ENCODE results near the gene KCNK4. TPM values are rescaled to one million over a fixed set of nuclear protein-coding genes. Genes with fewer than 3 reads are reported as not detected.

KCNK4 gene
- total and polyA plus RNA-seq, 2 of the 13 experiments (the other 11 are each of a cell fraction or from before 2014, with no cell fraction given): not detected

GRCh38 chr11:64245401-64245796, 45.7 kb upstream of the KCNK4 start:
- in situ Hi-C loops (cut with HindIII; ENCODE audit: extremely low pct_ligation_motif_present, low pct_unique_long_range_greater_than_20kb) (no loop called here), intact Hi-C loops (cut with micrococcal nuclease; ENCODE audit: unreplicated experiment) (loop anchor here (5.0 kb wide), 1 partner anchor 57 kb away; the partner anchor contains the start of gene CATSPERZ)
- Histone ChIP-seq H3K36me3 (replicated peaks in 1 of 2; ENCODE audit: control insufficient read depth in 1 of 2, insufficient read depth in 2 of 2, low read length in 2 of 2) (peaks cover 0 to 11% of the 10 kb centered on the region in 2 experiments; a peak in 2 of 5 replicates), H3K79me2 (ENCODE audit: insufficient read depth, low read length) (peaks cover 26% of the 10 kb centered on the region), H4K20me1 (ENCODE audit: insufficient read depth, low read length) (no peaks in the 10 kb centered on the region), H3K9me3 (ENCODE audit: low read length) (no peaks in the 10 kb centered on the region), H3K4me3 (replicated peaks in 1 of 3; ENCODE audit: insufficient read depth in 1 of 3, low read depth in 2 of 3, low read length in 3 of 3) (peak overlapping the region; percentile 76 to 95 (median 79)), H2AFZ (ENCODE audit: low read length) (no peak overlapping the region), H3K4me1 (ENCODE audit: insufficient read depth, low read length) (peaks cover 59% of the 10 kb centered on the region), H3K9ac (ENCODE audit: insufficient read depth, low read depth, low read length) (peak overlapping the region; percentile 79), H3K4me2 (ENCODE audit: low read depth, low read length) (peak overlapping the region; percentile 82), H3K27ac (ENCODE audit: extremely low read length, insufficient read depth, low read length) (peak overlapping the region; percentile 68), H3K27me3 (ENCODE audit: control insufficient read depth in 1 of 2, insufficient read depth in 2 of 2, low read length in 2 of 2) (no peaks in the 10 kb centered on the region; a peak in 1 of 5 replicates)
- DNase-seq (ENCODE audit: low spot score) (no peak), ATAC-seq (no peak), FAIRE-seq (no peak)
- ChIA-PET POLR2A (interaction anchor here (1.0 to 8.3 kb wide), 5 partner anchors 8 to 58 kb away, joined by 3 to 113 read pairs (median 18); partner anchors contain the start of genes NUDT22, TRPT1 and VEGFB), CTCF (ENCODE audit: low intra/inter-chr PET ratio, low total read pairs) (no interaction called here)
- WGBS (ENCODE audit: low lambda C conversion rate): 58% methylated on average over 3 of the region's 6 CpGs
- BruUV-seq (replicated peaks): no TSS peak
- TF ChIP-seq THAP9 (CRISPR knock-in tag; IDR thresholded peaks at IDR 0.05; ENCODE audit: borderline replicate concordance) (no peak), FOXC1 (CRISPR knock-in tag; IDR thresholded peaks at IDR 0.05; ENCODE audit: borderline replicate concordance) (no peak), KLF6 (CRISPR knock-in tag; IDR thresholded peaks at IDR 0.05) (no peak), CHD4 (IDR thresholded peaks at IDR 0.05; ENCODE audit: borderline replicate concordance, low read length) (no peak), HNRNPK (IDR thresholded peaks at IDR 0.05; ENCODE audit: low read depth, low read length, poor library complexity, severe bottlenecking) (peak; percentile 30), PREB (CRISPR knock-in tag; IDR thresholded peaks at IDR 0.05) (no peak), ZNF773 (CRISPR knock-in tag; IDR thresholded peaks at IDR 0.05; ENCODE audit: borderline replicate concordance) (0 out of 2 replicates have a peak, but pooled peaks have one; percentile 2), ZFP36L2 (CRISPR knock-in tag; IDR thresholded peaks at IDR 0.05) (no peak), ZNF740 (CRISPR knock-in tag; IDR thresholded peaks at IDR 0.05) (peak; percentile 49; the same call in 1 of the 2 replicates), RFXANK (CRISPR knock-in tag; IDR thresholded peaks at IDR 0.05) (no peak), ZC3H13 (CRISPR knock-in tag; IDR thresholded peaks at IDR 0.05) (0 out of 2 replicates have a peak, but pooled peaks have one; percentile 49)
- TF ChIP-seq, protein P1, sequence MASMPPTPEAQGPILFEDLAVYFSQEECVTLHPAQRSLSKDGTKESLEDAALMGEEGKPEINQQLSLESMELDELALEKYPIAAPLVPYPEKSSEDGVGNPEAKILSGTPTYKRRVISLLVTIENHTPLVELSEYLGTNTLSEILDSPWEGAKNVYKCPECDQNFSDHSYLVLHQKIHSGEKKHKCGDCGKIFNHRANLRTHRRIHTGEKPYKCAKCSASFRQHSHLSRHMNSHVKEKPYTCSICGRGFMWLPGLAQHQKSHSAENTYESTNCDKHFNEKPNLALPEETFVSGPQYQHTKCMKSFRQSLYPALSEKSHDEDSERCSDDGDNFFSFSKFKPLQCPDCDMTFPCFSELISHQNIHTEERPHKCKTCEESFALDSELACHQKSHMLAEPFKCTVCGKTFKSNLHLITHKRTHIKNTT (CRISPR knock-in tag; IDR thresholded peaks at IDR 0.05): no peak
- TF ChIP-seq, protein P2, sequence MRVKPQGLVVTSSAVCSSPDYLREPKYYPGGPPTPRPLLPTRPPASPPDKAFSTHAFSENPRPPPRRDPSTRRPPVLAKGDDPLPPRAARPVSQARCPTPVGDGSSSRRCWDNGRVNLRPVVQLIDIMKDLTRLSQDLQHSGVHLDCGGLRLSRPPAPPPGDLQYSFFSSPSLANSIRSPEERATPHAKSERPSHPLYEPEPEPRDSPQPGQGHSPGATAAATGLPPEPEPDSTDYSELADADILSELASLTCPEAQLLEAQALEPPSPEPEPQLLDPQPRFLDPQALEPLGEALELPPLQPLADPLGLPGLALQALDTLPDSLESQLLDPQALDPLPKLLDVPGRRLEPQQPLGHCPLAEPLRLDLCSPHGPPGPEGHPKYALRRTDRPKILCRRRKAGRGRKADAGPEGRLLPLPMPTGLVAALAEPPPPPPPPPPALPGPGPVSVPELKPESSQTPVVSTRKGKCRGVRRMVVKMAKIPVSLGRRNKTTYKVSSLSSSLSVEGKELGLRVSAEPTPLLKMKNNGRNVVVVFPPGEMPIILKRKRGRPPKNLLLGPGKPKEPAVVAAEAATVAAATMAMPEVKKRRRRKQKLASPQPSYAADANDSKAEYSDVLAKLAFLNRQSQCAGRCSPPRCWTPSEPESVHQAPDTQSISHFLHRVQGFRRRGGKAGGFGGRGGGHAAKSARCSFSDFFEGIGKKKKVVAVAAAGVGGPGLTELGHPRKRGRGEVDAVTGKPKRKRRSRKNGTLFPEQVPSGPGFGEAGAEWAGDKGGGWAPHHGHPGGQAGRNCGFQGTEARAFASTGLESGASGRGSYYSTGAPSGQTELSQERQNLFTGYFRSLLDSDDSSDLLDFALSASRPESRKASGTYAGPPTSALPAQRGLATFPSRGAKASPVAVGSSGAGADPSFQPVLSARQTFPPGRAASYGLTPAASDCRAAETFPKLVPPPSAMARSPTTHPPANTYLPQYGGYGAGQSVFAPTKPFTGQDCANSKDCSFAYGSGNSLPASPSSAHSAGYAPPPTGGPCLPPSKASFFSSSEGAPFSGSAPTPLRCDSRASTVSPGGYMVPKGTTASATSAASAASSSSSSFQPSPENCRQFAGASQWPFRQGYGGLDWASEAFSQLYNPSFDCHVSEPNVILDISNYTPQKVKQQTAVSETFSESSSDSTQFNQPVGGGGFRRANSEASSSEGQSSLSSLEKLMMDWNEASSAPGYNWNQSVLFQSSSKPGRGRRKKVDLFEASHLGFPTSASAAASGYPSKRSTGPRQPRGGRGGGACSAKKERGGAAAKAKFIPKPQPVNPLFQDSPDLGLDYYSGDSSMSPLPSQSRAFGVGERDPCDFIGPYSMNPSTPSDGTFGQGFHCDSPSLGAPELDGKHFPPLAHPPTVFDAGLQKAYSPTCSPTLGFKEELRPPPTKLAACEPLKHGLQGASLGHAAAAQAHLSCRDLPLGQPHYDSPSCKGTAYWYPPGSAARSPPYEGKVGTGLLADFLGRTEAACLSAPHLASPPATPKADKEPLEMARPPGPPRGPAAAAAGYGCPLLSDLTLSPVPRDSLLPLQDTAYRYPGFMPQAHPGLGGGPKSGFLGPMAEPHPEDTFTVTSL (CRISPR knock-in tag; IDR thresholded peaks at IDR 0.05; ENCODE audit: borderline replicate concordance): 0 out of 2 replicates have a peak, but pooled peaks have one; percentile 18

Data from HepG2 (cell line).